GM06990 (cell line): ENCODE data around the gene SRMS.

Experiments
- DNase-seq: peaks from one replicate; pipeline ENCODE4 v3.0.0-alpha.2; 2011; ENCODE audit not compliant: insufficient read length; ENCODE audit errors: extremely low read depth
- H3K27me3 ChIP-seq: replicated peaks from 2 replicates; pipeline ENCODE4 v1.6.0; 2011; ENCODE audit warnings: low read length; ENCODE audit not compliant: control insufficient read depth, insufficient read depth
- H3K36me3 ChIP-seq: 2 replicates; pipeline ENCODE4 v1.5.1; 2011; ENCODE audit warnings: low read length; ENCODE audit not compliant: control insufficient read depth, insufficient read depth
- H3K4me3 ChIP-seq: replicated peaks from 2 replicates; pipeline ENCODE4 v1.5.1; 2011; ENCODE audit warnings: low read depth, mild to moderate bottlenecking, control low read depth, low read length
- CTCF ChIP-seq: IDR thresholded peaks from 2 replicates; pipeline ENCODE4 v1.5.1; 2011; ENCODE audit warnings: low read length, control low read depth, mild to moderate bottlenecking, inconsistent platforms; ENCODE audit not compliant: insufficient read depth, poor library complexity, severe bottlenecking

Gene SRMS

DNA sequence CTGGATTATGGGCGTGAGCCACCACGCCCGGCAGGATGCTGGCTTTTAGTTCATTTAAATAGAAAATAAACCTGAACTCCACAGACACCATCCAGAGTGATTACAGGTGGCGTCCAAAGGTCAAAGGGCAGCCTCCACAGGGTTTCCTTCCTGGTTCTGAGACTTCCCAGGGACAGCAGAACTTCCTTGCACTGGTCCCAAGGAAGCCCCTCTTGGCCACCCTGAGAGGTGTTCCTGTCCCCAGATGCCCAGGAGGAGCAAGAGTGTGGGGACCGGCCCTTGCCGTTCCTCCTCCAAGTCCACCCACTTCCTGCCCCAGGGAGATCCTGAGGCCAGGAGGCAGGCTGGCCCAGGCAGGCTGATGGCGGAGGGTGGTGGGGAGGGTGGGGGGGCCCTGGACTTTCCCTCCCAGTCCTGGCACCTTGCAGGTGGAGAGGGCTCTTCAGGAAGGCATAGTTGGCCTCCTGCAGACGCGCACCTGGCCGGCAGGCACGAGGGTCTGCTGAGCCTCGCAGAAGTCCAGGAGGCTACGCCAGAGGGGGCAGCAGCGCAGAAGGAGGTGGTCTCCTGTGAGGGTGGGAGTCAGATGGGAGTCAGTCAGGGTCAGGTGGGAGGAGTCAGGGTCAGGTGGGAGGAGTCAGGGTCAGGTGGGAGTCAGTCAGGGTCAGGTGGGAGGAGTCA, 11.4 kb upstream of the SRMS start:
- DNase-seq: no peak
- H3K4me3 ChIP-seq: no peak overlapping the region
- TF ChIP-seq CTCF: no peak
- H3K36me3 ChIP-seq: peaks cover 23% of the 10 kb centered on the region
- no peaks in the 10 kb centered on the region for H3K27me3 ChIP-seq

- no peak for DNase-seq
- peaks cover 15% of the 10 kb centered on the region for H3K36me3 ChIP-seq
- no peak overlapping the region for H3K4me3 ChIP-seq
- no peak for TF ChIP-seq CTCF
- no peaks in the 10 kb centered on the region for H3K27me3 ChIP-seq
Observed at GRCh38 chr20:63557481-63557891, 9.9 kb upstream of the SRMS start.

DNA sequence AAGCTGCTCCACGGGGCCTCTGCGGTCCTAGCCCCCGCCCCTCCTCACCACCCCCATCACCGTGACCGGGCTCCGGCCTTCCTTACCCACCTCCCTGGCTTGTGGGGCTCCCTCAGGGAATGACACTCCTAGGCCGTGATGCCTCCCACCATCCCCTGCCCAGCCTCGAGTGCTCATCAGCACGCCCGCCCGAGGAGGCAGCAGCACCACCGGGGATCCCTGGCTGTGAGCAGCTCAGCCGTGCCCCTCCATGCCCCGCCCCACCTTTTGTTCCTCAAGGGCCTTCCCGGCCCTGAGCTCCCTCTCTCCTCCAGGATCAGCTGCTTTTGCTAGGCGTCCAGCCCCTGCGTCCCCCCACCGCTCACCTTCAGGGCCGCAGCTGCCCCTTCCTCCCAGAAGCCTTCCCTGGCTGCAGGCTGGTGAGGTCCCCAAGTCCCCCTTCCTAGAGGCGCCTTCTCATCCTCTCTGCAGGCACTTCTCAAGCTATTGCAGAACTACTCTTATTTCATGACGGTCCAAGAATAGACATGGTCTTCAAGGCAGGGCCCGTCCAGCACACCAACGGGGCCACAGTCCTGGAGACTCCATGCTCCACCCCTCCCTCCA, 9.4 kb upstream of the SRMS start:
- H3K36me3 ChIP-seq: peaks cover 14% of the 10 kb centered on the region
- DNase-seq: no peak
- H3K4me3 ChIP-seq: no peak overlapping the region
- H3K27me3 ChIP-seq: no peaks in the 10 kb centered on the region
- TF ChIP-seq CTCF: no peak

DNA sequence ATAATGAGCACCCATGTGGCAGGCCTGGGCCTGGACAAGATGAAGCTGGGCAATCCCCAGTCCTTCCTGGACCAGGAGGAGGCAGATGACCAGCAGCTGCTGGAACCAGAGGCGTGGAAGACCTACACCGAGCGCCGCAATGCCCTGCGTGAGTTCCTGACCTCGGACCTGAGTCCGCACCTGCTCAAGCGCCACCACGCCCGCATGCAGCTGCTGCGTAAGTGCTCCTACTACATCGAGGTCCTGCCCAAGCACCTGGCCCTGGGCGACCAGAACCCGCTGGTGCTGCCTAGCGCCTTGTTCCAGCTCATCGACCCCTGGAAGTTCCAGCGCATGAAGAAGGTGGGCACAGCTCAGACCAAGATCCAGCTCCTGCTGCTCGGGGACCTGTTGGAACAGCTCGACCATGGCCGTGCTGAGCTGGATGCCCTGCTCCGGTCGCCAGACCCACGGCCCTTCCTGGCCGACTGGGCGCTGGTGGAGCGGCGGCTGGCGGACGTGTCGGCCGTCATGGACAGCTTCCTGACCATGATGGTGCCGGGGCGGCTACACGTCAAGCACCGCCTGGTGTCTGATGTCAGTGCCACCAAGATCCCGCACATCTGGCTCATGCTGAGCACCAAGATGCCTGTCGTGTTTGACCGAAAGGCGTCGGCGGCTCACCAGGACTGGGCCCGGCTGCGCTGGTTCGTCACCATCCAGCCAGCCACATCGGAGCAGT, 8.3 kb upstream of the SRMS start:
- no peak for DNase-seq
- Histone ChIP-seq H3K4me3 (no peak overlapping the region), H3K36me3 (peaks cover 8% of the 10 kb centered on the region), H3K27me3 (no peaks in the 10 kb centered on the region)
- TF ChIP-seq CTCF: no peak

DNA sequence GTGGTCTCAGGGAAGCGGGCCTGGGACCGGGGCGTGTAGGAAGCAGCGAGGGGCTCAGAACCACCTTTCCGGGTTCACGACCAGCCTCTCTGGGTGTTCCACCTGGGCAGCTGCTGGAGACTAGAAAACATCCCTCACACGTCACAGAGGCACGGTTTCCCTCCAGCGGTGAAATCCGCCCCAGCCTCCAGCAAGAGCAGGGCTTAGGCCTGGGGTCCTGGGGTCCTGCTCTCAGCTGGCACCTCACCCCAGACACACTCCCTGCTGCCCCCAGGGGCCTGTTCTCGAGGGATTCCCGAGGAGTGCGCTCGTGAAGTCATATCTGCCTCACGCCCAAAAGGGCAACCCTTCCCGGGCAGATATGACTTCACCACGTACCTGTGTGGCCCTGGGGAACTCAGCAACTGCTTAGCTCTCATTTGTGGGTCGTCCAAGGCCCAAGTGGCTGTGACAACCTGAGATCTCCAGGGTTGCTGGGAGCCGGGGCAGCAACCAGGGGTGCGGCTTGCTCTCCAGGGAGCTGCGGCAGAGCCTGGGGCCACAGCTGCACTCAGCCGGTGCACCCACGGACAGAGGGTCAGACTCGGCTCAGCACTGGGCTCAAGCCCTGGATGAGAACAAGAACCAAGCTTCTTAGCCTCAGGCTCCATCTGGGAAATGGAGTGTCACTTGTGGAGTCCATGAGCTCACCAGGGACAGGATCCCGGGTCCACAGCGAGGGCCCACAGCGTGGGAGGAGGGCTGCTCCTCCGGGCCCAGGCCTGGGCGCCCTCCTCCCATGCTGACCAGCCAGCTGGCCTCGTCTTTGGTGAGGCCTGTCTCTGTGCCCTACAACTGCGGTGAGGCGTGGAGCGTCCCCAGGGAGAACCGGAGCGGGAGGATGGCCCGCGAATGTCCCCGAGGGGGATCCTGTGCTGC, 7.1 kb upstream of the SRMS start:
- H3K4me3 ChIP-seq: peak overlapping the region; percentile 64
- no peaks in the 10 kb centered on the region for H3K27me3 ChIP-seq
- DNase-seq: peak; percentile 61
- peaks cover 1% of the 10 kb centered on the region; the same call in 1 of the 2 replicates for H3K36me3 ChIP-seq
- no peak for TF ChIP-seq CTCF
